Transverse colon (tissue), 4 donors: Measurements from ENCODE around the gene TLE7.

ENCODE experiments used
- CTCF ChIP-seq, 5 experiments: fragments of 200-600 bp in 3 of 5; fragments of 450-650 bp in 2 of 5; sonication (generic) in 3 of 5; IDR thresholded peaks; 1 replicate in 2 of 5; 2 replicates in 3 of 5; pipeline ENCODE4 v1.5.1; 2016 to 2017; ENCODE audit warnings: antibody characterized with exemption in 5 of 5, inconsistent platforms in 3 of 5, mild to moderate bottlenecking in 2 of 5, moderate library complexity in 1 of 5
- POLR2A ChIP-seq: fragments of 450-650 bp; IDR thresholded peaks from one replicate; pipeline ENCODE4 v1.6.1; 2016; ENCODE audit warnings: antibody characterized with exemption, mild to moderate bottlenecking, moderate library complexity
- POLR2AphosphoS5 ChIP-seq, 3 donors: sonication (generic); formaldehyde crosslinking; IDR thresholded peaks; one replicate each; pipeline ENCODE4 v1.6.1; 2016; ENCODE audit warnings: antibody characterized with exemption in 3 of 3

- TF ChIP-seq POLR2A (no peak), POLR2AphosphoS5 (IDR thresholded peaks at IDR 0.05) (no peak), CTCF (IDR thresholded peaks at IDR 0.05) (no peak)
Measured at GRCh38 chr16:71406316-71406715, 35.5 kb downstream of the TLE7 start.
